Fibroblast of lung (primary cell): ENCODE measurements around the gene TRIM44.

ENCODE experiments used
- CTCF ChIP-seq, 2 donors: IDR thresholded peaks in 1 of 2; conservative IDR thresholded peaks in 1 of 2; 1 replicate in 1 of 2; 2 replicates in 1 of 2; pipeline ENCODE4 v1.5.1; 2011 to 2012; ENCODE audit warnings: low read length in 2 of 2, control low read depth in 1 of 2, inconsistent platforms in 1 of 2, low read depth in 1 of 2, mild to moderate bottlenecking in 1 of 2
- EZH2 ChIP-seq: IDR thresholded peaks from 2 replicates; pipeline ENCODE4 v1.5.1; 2012; ENCODE audit warnings: low read length, control low read depth, mild to moderate bottlenecking; ENCODE audit errors: missing control alignments

- TF ChIP-seq CTCF (conservative IDR thresholded peaks at IDR 0.05 in 1 of 2, IDR thresholded peaks at IDR 0.05 in 1 of 2; ENCODE audit: low read depth in 1 of 2, low read length in 2 of 2), result no peak
- no peak for TF ChIP-seq EZH2
These were observed 153.2 kb downstream of the TRIM44 start for GRCh38 chr11:35815556-35816315.
